ENCODE data around the gene EFNA5.
A peak's percentile ranks its signal among the peaks of the same experiment; 100 is the strongest.

Gene EFNA5

DNA sequence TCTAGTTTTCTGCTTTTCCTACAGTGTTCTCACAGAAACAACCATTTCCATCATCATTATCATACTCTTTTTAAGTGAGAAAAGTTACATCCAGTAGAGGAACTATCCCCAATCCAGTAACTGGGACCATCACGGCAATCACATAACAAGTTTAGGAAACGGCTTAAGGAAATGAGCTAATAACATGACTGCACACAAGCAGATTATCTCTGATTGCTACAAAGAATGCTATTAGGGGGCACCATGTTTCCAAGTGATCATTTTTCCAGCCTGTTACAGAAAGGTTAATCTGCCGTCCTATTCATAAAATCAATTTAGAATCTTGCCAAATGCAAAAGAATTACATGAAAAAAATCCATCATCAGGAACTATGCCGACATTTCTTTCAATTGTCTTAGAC is 94.6 kb downstream of the EFNA5 start:
- Histone ChIP-seq H3K4me1 (ENCODE audit: low read depth, poor library complexity, severe bottlenecking) (peaks cover 6% of the 10 kb centered on the region), H4K20me1 (ENCODE audit: insufficient read depth) (no peaks in the 10 kb centered on the region), H3K4me3 (IDR thresholded peaks at IDR 0.05; ENCODE audit: insufficient read depth, low read depth, low read length) (no peak overlapping the region), H3K27me3 (ENCODE audit: insufficient read depth, low read depth) (no peaks in the 10 kb centered on the region), H3K4me2 (no peak overlapping the region), H3K27ac (no peak overlapping the region), H2AFZ (ENCODE audit: low read depth) (no peak overlapping the region), H3K36me3 (ENCODE audit: insufficient read depth) (no peaks in the 10 kb centered on the region), H3K79me2 (ENCODE audit: insufficient read depth, low read depth) (no peaks in the 10 kb centered on the region), H3K9ac (no peak overlapping the region)
- no peak for TF ChIP-seq CTCF (conservative IDR thresholded peaks at IDR 0.05; ENCODE audit: low read depth, low read length)

GRCh38 chr5:107574287-107574686 is 96.5 kb downstream of the EFNA5 start:
- Histone ChIP-seq H3K27me3 (ENCODE audit: insufficient read depth, low read depth) (no peaks in the 10 kb centered on the region), H3K79me2 (ENCODE audit: insufficient read depth, low read depth) (no peaks in the 10 kb centered on the region), H2AFZ (ENCODE audit: low read depth) (no peak overlapping the region), H3K4me3 (IDR thresholded peaks at IDR 0.05; ENCODE audit: insufficient read depth, low read depth, low read length) (no peak overlapping the region), H3K9ac (no peak overlapping the region), H4K20me1 (ENCODE audit: insufficient read depth) (no peaks in the 10 kb centered on the region), H3K36me3 (ENCODE audit: insufficient read depth) (no peaks in the 10 kb centered on the region), H3K4me1 (ENCODE audit: low read depth, poor library complexity, severe bottlenecking) (peaks cover 16% of the 10 kb centered on the region), H3K4me2 (no peak overlapping the region), H3K27ac (no peak overlapping the region)
- no peak for TF ChIP-seq CTCF (conservative IDR thresholded peaks at IDR 0.05; ENCODE audit: low read depth, low read length)

GRCh38 chr5:107572715-107573368 is 97.9 kb downstream of the EFNA5 start:
- Histone ChIP-seq H3K4me3 (IDR thresholded peaks at IDR 0.05; ENCODE audit: insufficient read depth, low read depth, low read length) (no peak overlapping the region), H3K79me2 (ENCODE audit: insufficient read depth, low read depth) (no peaks in the 10 kb centered on the region), H4K20me1 (ENCODE audit: insufficient read depth) (no peaks in the 10 kb centered on the region), H3K27ac (no peak overlapping the region), H2AFZ (ENCODE audit: low read depth) (no peak overlapping the region), H3K27me3 (ENCODE audit: insufficient read depth, low read depth) (no peaks in the 10 kb centered on the region), H3K9ac (no peak overlapping the region), H3K4me1 (ENCODE audit: low read depth, poor library complexity, severe bottlenecking) (peaks cover 16% of the 10 kb centered on the region), H3K4me2 (peak overlapping the region; percentile 77; the same call in 1 of the 2 replicates), H3K36me3 (ENCODE audit: insufficient read depth) (no peaks in the 10 kb centered on the region)
- TF ChIP-seq CTCF (conservative IDR thresholded peaks at IDR 0.05; ENCODE audit: low read depth, low read length): no peak

GRCh38 chr5:107571621-107572536 is 98.9 kb downstream of the EFNA5 start:
- Histone ChIP-seq H2AFZ (ENCODE audit: low read depth) (peak overlapping the region; percentile 97), H3K9ac (peak overlapping the region; percentile 49; the same call in 1 of the 2 replicates), H4K20me1 (ENCODE audit: insufficient read depth) (no peaks in the 10 kb centered on the region), H3K4me2 (peak overlapping the region; percentile 77), H3K36me3 (ENCODE audit: insufficient read depth) (no peaks in the 10 kb centered on the region), H3K4me1 (ENCODE audit: low read depth, poor library complexity, severe bottlenecking) (peaks cover 16% of the 10 kb centered on the region), H3K4me3 (IDR thresholded peaks at IDR 0.05; ENCODE audit: insufficient read depth, low read depth, low read length) (peak overlapping the region; percentile 64), H3K27ac (peak overlapping the region; percentile 60; the same call in 1 of the 2 replicates), H3K27me3 (ENCODE audit: insufficient read depth, low read depth) (no peaks in the 10 kb centered on the region), H3K79me2 (ENCODE audit: insufficient read depth, low read depth) (no peaks in the 10 kb centered on the region)
- TF ChIP-seq CTCF (conservative IDR thresholded peaks at IDR 0.05; ENCODE audit: low read depth, low read length): peak; percentile 93
